Stomach (tissue), 9 donors: ENCODE measurements around the gene TMEM44. TPM values are rescaled to one million over a fixed set of nuclear protein-coding genes. Genes with fewer than 3 reads are reported as not detected.
A peak's percentile ranks its signal among the peaks of the same experiment; 100 is the strongest.

ENCODE experiments used
- DNase-seq, 2 donors: peaks; one replicate each; pipeline versions ENCODE4 v3.0.0 to v3.0.0-alpha.2; 2013 to 2019
- H3K27ac ChIP-seq, 5 donors: fragments of 200-600 bp in 4 of 5; sonication (generic) in 4 of 5; one replicate each; pipeline ENCODE4 v1.5.1; 2013 to 2019; ENCODE audit warnings: mild to moderate bottlenecking in 1 of 5, moderate library complexity in 1 of 5
- H3K27me3 ChIP-seq, 3 donors: fragments of 200-600 bp; sonication (generic); one replicate each; pipeline ENCODE4 v1.5.1; 2017 to 2019; ENCODE audit warnings: mixed run types in 1 of 3
- H3K36me3 ChIP-seq, 4 donors: fragments of 200-600 bp; sonication (generic); 1 replicate in 3 of 4; 2 replicates in 1 of 4; pipeline ENCODE4 v1.5.1; 2016 to 2019
- H3K4me1 ChIP-seq, 4 donors: fragments of 200-600 bp; sonication (generic); one replicate each; pipeline ENCODE4 v1.5.1; 2016 to 2019
- H3K4me3 ChIP-seq, 4 donors: fragments of 200-600 bp; sonication (generic) in 3 of 4; one replicate each; pipeline ENCODE4 v1.5.1; 2016 to 2019; ENCODE audit warnings: mild to moderate bottlenecking in 1 of 4
- H3K9me3 ChIP-seq, 4 donors: fragments of 200-600 bp; sonication (generic); one replicate each; pipeline ENCODE4 v1.5.1; 2016 to 2019
- EP300 ChIP-seq: sonication (generic); formaldehyde crosslinking; IDR thresholded peaks from one replicate; pipeline ENCODE4 v1.6.1; 2017; ENCODE audit warnings: antibody characterized with exemption
- POLR2A ChIP-seq, 4 donors: fragments of 450-650 bp; IDR thresholded peaks; one replicate each; pipeline ENCODE4 v1.6.1; 2016; ENCODE audit warnings: antibody characterized with exemption in 4 of 4, control low read depth in 2 of 4, mild to moderate bottlenecking in 1 of 4, moderate library complexity in 1 of 4
- POLR2AphosphoS5 ChIP-seq, 3 donors: sonication (generic); formaldehyde crosslinking; IDR thresholded peaks; one replicate each; pipeline ENCODE4 v1.6.1; 2016; ENCODE audit warnings: antibody characterized with exemption in 3 of 3
- WGBS, 5 donors: extraction: QIAGEN DNeasy Blood & Tissue Kit in 3 of 5; methylation state at CpG; one replicate each; pipeline versions ENCODE4 v1.1.5 to v1.1.7; 2013 to 2018; 5-methylcytosine and 5-hydroxymethylcytosine counted together
- intact Hi-C: fragments of 100-400 bp; cut with DNase I; formaldehyde crosslinking; loops from one replicate; pipeline ENCODE4 v1.15.1; 2023; ENCODE audit warnings: low total_unique reads
- polyA plus RNA-seq, 3 donors: library from polyadenylated mRNA; stranded (reverse); fragments of 200-250 nt; gene quantifications; one replicate each; pipeline ENCODE4 v1.2.3, GENCODE V29; 2013
- total RNA-seq, 5 donors: library from RNA; depleted of rRNA; stranded (reverse); fragments of >200 nt; gene quantifications; one replicate each; pipeline versions ENCODE4 v1.1.0 to v1.2.3, GENCODE V29; 2014 to 2016
- TF ChIP-seq, protein P1 (sequence below), 7 experiments: fragments of 450-650 bp in 4 of 7; fragments of 200-600 bp in 3 of 7; sonication (generic) in 3 of 7; IDR thresholded peaks; one replicate each; pipeline ENCODE4 v1.5.1; 2016 to 2019; ENCODE audit warnings: antibody characterized with exemption in 7 of 7, control low read depth in 2 of 7, mild to moderate bottlenecking in 1 of 7
- donor health status: healthy with polysubstance abuse.
- donor health status: Bipolar disorder and iron deficiency.
- donor health status: healthy.

Gene TMEM44
- total and polyA plus RNA-seq, 8 donors, result 4.4 to 352 (median 9.4) TPM; not detected in 1

DNA sequence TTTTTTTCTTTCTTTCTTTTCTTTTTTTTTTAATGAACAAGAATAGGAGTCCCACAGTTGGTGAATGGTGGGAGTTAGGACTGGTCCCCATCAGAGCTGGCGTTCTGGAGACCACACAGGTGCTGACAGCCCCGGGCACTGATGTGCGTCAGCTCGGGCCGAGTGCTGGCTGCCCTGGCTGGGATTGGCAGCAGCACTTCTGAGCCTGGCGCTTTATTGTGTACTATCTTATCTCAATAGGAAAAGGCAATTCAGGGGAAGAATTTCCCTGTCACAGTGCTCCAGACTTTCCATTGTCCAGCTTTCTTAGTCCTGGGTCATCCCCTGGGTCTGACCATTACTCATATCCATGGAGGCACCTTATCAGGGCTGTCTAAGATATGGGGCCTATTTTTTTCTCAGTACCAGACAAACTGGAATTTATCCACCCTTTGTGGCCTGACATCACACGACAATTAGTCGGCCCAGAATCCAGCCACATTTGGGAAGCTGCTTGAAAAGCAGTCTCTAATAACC, 54.1 kb downstream of the TMEM44 start:
- peak; percentile 35 to 41 for DNase-seq
- Histone ChIP-seq H3K4me3 (no peak overlapping the region), H3K36me3 (no peaks in the 10 kb centered on the region), H3K27me3 (no peaks in the 10 kb centered on the region), H3K9me3 (no peaks in the 10 kb centered on the region), H3K4me1 (peaks cover 0 to 31% (median 3%) of the 10 kb centered on the region in 4 donors), H3K27ac (peak overlapping the region in 3 of 5 donors; percentile 13 to 33 (median 32))
- 32 to 47% (median 44%) methylated on average over 8 of the region's 8 CpGs for WGBS, 5 donors
- intact Hi-C loops, result no loop called here
- no peak for TF ChIP-seq POLR2AphosphoS5 (IDR thresholded peaks at IDR 0.05)
- no peak for TF ChIP-seq EP300
- TF ChIP-seq, protein P1, sequence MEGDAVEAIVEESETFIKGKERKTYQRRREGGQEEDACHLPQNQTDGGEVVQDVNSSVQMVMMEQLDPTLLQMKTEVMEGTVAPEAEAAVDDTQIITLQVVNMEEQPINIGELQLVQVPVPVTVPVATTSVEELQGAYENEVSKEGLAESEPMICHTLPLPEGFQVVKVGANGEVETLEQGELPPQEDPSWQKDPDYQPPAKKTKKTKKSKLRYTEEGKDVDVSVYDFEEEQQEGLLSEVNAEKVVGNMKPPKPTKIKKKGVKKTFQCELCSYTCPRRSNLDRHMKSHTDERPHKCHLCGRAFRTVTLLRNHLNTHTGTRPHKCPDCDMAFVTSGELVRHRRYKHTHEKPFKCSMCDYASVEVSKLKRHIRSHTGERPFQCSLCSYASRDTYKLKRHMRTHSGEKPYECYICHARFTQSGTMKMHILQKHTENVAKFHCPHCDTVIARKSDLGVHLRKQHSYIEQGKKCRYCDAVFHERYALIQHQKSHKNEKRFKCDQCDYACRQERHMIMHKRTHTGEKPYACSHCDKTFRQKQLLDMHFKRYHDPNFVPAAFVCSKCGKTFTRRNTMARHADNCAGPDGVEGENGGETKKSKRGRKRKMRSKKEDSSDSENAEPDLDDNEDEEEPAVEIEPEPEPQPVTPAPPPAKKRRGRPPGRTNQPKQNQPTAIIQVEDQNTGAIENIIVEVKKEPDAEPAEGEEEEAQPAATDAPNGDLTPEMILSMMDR (IDR thresholded peaks at IDR 0.05), result no peak
- no peak for TF ChIP-seq POLR2A (IDR thresholded peaks at IDR 0.05)

DNA sequence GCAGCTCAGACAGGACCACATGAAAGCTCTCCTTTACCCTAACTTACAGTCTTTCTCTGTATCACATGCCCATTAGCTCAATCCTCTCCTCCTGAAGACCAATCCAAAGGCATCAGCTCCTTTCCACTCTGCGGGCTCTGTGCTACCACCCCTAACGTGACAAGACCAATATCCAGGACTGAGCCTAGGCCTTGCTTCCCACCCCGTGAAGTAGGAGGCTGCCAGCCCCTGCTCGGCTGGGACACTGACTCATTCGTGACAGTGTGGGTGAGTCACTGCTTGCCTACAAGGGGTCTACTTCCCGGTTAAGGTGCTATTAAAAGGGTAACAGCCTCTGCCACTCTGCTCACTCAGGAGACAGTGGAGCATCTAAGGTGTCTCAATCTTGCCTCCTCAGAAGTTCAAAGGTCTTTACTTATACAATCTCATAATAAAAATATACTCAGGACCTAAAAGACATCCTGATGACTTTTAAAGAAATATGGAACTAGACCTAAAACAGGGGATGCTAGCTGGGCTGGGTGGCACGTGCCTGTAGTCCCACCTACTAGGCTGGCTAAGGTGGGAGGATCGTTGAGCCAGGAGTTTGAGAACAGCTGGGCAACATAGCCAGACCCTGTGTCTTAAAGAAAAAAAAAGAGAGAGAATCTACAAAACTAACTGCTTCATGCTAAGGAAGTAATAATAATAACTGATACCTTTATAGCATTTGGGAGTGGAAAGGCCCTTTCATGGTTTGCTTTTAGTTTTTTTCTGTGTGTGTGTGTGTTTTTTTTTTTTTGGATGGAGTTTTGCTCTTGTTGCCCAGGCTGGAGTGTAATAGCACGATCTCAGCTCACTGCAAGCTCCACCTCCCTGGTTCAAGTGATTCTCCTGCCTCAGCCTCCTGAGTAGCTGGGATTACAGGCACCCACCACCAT, 55.0 kb downstream of the TMEM44 start:
- H3K4me3 ChIP-seq, result no peak overlapping the region
- 54 to 71% (median 65%) methylated on average over 9 of the region's 9 CpGs for WGBS, 5 donors
- no peak for DNase-seq
- TF ChIP-seq EP300 (no peak), POLR2AphosphoS5 (IDR thresholded peaks at IDR 0.05) (no peak), POLR2A (IDR thresholded peaks at IDR 0.05) (no peak)
- TF ChIP-seq, protein P1 (IDR thresholded peaks at IDR 0.05), result no peak
- no peaks in the 10 kb centered on the region for H3K36me3 ChIP-seq
- H3K4me1 ChIP-seq, result peaks cover 0 to 29% (median 4%) of the 10 kb centered on the region in 4 donors
- H3K27ac ChIP-seq, result peak overlapping the region in 2 of 5 donors; percentile 12 to 32
- no peaks in the 10 kb centered on the region for H3K9me3 ChIP-seq
- peaks cover 0 to 5% (median 0%) of the 10 kb centered on the region in 3 donors for H3K27me3 ChIP-seq
- intact Hi-C loops, result no loop called here

DNA sequence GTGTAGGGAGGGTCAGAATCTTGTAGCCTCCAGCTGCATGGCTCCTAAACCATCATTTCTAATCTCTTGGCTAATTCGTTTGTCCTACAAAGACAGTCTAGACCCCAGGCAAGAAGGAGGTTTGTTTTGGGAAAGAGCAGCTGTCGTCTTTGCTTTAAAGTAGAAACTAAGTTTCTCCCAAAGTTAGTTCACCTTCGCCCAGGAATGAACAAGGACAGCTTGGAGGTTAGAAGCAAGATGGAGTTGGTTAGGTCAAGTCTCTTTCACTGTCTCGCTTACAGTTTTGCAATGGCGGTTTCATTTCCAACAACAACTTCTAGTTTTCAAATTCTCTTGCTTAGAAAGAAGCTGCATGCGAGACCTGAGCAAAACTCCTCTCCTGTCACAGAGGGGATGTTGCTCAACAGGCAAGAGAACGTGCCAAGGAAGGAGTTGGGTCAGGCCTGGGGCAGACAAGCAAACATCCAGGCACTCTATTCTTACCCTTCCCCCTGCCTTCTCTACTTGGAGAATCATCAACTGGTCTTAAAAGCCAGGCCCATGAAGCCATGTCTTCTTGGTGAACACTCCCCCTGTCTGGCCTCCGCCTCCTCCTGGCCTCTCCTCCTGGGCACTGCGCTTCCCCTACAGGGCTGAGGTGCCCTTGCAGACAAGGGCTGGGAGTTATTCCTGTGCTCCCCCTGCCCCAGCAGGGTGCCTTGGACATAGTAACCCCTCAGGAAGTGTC, 57.6 kb downstream of the TMEM44 start:
- no peaks in the 10 kb centered on the region for H3K36me3 ChIP-seq
- no peaks in the 10 kb centered on the region for H3K9me3 ChIP-seq
- peaks cover 6 to 49% (median 14%) of the 10 kb centered on the region in 4 donors for H3K4me1 ChIP-seq
- 81 to 90% (median 87%) methylated on average over 9 of the region's 9 CpGs for WGBS, 5 donors
- H3K27me3 ChIP-seq, result peaks cover 0 to 13% (median 0%) of the 10 kb centered on the region in 3 donors
- DNase-seq, result no peak
- TF ChIP-seq, protein P1 (IDR thresholded peaks at IDR 0.05), result no peak
- TF ChIP-seq POLR2AphosphoS5 (IDR thresholded peaks at IDR 0.05), result no peak
- no peak for TF ChIP-seq EP300
- TF ChIP-seq POLR2A (IDR thresholded peaks at IDR 0.05), result no peak
- no peak overlapping the region for H3K4me3 ChIP-seq
- peak overlapping the region in 1 of 5 donors; percentile 2 for H3K27ac ChIP-seq
- intact Hi-C loops, result no loop called here
